IMR-90 (cell line): ENCODE measurements around the gene ALDH18A1. TPM values are rescaled to one million over a fixed set of nuclear protein-coding genes. Genes with fewer than 3 reads are reported as not detected.

ENCODE experiments used
- ATAC-seq: fragments of 200-7000 bp; cut with Tn5 transposase; 2 replicates; pipeline ENCODE4 v1.9.1; 2020; ENCODE audit warnings: low read depth, mild to moderate bottlenecking, moderate library complexity
- BruUV-seq: library from RNA; stranded (reverse); fragments of 400-500 nt; replicated peaks from 2 replicates; lab custom pipeline; 2021; lab: Mats Ljungman, UMichigan
- CTCF ChIA-PET: fragments of 300-600 bp; formaldehyde crosslinking; extraction: SDS; loops from one replicate; lab custom pipeline; 2021; ENCODE audit warnings: antibody characterized with exemption; lab: Yijun Ruan, JAX
- POLR2A ChIA-PET: fragments of 300-600 bp; sonication (Branson Sonifier 250); formaldehyde crosslinking; loops from one replicate; lab custom pipeline; 2022; ENCODE audit warnings: antibody characterized with exemption; ENCODE audit not compliant: unreplicated experiment; lab: Charles Lee
- DNase-seq: peaks from one replicate; pipeline ENCODE4 v3.0.0; 2013
- H2AFZ ChIP-seq: replicated peaks from 2 replicates; pipeline ENCODE3; 2013; ENCODE audit warnings: low read length, mild to moderate bottlenecking; ENCODE audit not compliant: poor library complexity
- H2AK5ac ChIP-seq: 2 replicates; pipeline ENCODE4 v1.6.1; 2013; ENCODE audit warnings: low read depth, low read length, inconsistent platforms
- H2AK9ac ChIP-seq: replicated peaks from 2 replicates; pipeline ENCODE3; 2013; ENCODE audit warnings: mild to moderate bottlenecking, low read depth, low read length, moderate library complexity; ENCODE audit not compliant: poor library complexity
- H2BK120ac ChIP-seq: 2 replicates; pipeline ENCODE4 v1.6.1; 2013; ENCODE audit warnings: low read depth, low read length, inconsistent platforms
- H2BK15ac ChIP-seq: 3 replicates; pipeline ENCODE4 v1.6.1; 2013; ENCODE audit warnings: low read depth, low read length, inconsistent platforms
- H2BK20ac ChIP-seq: 2 replicates; pipeline ENCODE4 v1.6.1; 2013; ENCODE audit warnings: low read depth, mild to moderate bottlenecking, inconsistent platforms, low read length, moderate library complexity
- H2BK5ac ChIP-seq: 2 replicates; pipeline ENCODE4 v1.6.1; 2013; ENCODE audit warnings: mild to moderate bottlenecking, low read depth, low read length, inconsistent platforms; ENCODE audit not compliant: poor library complexity, severe bottlenecking
- H3K14ac ChIP-seq: replicated peaks from 2 replicates; pipeline ENCODE4 v1.6.1; 2013; ENCODE audit warnings: low read depth, low read length, inconsistent platforms
- H3K18ac ChIP-seq: 2 replicates; pipeline ENCODE4 v1.6.1; 2013; ENCODE audit warnings: low read depth, low read length, control low read depth
- H3K23ac ChIP-seq: 2 replicates; pipeline ENCODE4 v1.6.1; 2013; ENCODE audit warnings: low read depth, low read length, inconsistent platforms
- H3K27ac ChIP-seq: 2 replicates; pipeline ENCODE4 v1.5.1; 2013; ENCODE audit warnings: mild to moderate bottlenecking, control low read depth, low read length; ENCODE audit not compliant: insufficient read depth
- H3K27me3 ChIP-seq: 2 replicates; pipeline ENCODE4 v1.6.1; 2013; ENCODE audit warnings: low read length; ENCODE audit not compliant: control insufficient read depth, insufficient read depth
- H3K36me3 ChIP-seq: 2 replicates; pipeline ENCODE4 v1.6.1; 2013; ENCODE audit warnings: low read length, mixed read lengths; ENCODE audit not compliant: control insufficient read depth, insufficient read depth
- H3K4ac ChIP-seq: 2 replicates; pipeline ENCODE4 v1.6.1; 2013; ENCODE audit warnings: low read depth, low read length, inconsistent platforms
- H3K4me1 ChIP-seq: 2 replicates; pipeline ENCODE4 v1.6.1; 2013; ENCODE audit warnings: low read length, mixed read lengths; ENCODE audit not compliant: control insufficient read depth, insufficient read depth
- H3K4me2 ChIP-seq: 2 replicates; pipeline ENCODE4 v1.6.1; 2013; ENCODE audit warnings: low read depth, mild to moderate bottlenecking, control low read depth, low read length, moderate library complexity
- H3K4me3 ChIP-seq: 2 replicates; pipeline ENCODE4 v1.5.1; 2013; ENCODE audit warnings: low read depth, mild to moderate bottlenecking, control low read depth, low read length, moderate library complexity; ENCODE audit not compliant: insufficient read depth
- H3K56ac ChIP-seq: 2 replicates; pipeline ENCODE4 v1.6.1; 2013; ENCODE audit warnings: low read length, inconsistent platforms; ENCODE audit not compliant: insufficient read depth; ENCODE audit errors: extremely low read depth
- H3K79me1 ChIP-seq, 2 experiments: 2 replicates each; pipeline ENCODE4 v1.6.1; 2013; ENCODE audit warnings: low read length in 2 of 2, inconsistent platforms in 1 of 2, low read depth in 1 of 2
- H3K9ac ChIP-seq: 2 replicates; pipeline ENCODE4 v1.6.1; 2013; ENCODE audit warnings: low read depth, low read length, control low read depth
- H3K9me1 ChIP-seq: 2 replicates; pipeline ENCODE4 v1.6.1; 2013; ENCODE audit warnings: low read length, inconsistent platforms; ENCODE audit not compliant: insufficient read depth
- H3K9me3 ChIP-seq: 2 replicates; pipeline ENCODE4 v1.6.1; 2013; ENCODE audit warnings: low read length; ENCODE audit not compliant: control insufficient read depth, insufficient read depth
- H4K20me1 ChIP-seq: 2 replicates; pipeline ENCODE4 v1.6.1; 2013; ENCODE audit warnings: low read length, inconsistent platforms; ENCODE audit not compliant: insufficient read depth
- H4K5ac ChIP-seq: 2 replicates; pipeline ENCODE4 v1.6.1; 2013; ENCODE audit warnings: mild to moderate bottlenecking, low read depth, low read length, control low read depth
- H4K8ac ChIP-seq, 2 experiments: 2 replicates each; pipeline ENCODE4 v1.6.1; 2013; ENCODE audit warnings: low read depth in 2 of 2, low read length in 2 of 2, control low read depth in 1 of 2, inconsistent platforms in 1 of 2
- H4K91ac ChIP-seq: 2 replicates; pipeline ENCODE4 v1.6.1; 2013; ENCODE audit warnings: low read depth, low read length, inconsistent platforms; ENCODE audit not compliant: insufficient read depth
- BHLHE40 ChIP-seq: fragments of 150-350 bp; IDR thresholded peaks from 2 replicates; pipeline ENCODE4 v1.6.1; 2016; ENCODE audit warnings: mild to moderate bottlenecking, low read depth, low read length
- CEBPB ChIP-seq: IDR thresholded peaks from 2 replicates; pipeline ENCODE4 v1.6.1; 2012; ENCODE audit warnings: low read depth, low read length, improper control_type of control experiment
- CHD1 ChIP-seq: IDR thresholded peaks from 2 replicates; pipeline ENCODE4 v1.6.1; 2012; ENCODE audit warnings: low read depth, low read length, improper control_type of control experiment
- ELK1 ChIP-seq: fragments of 150-350 bp; IDR thresholded peaks from 2 replicates; pipeline ENCODE4 v1.6.1; 2016; ENCODE audit warnings: low read depth, mild to moderate bottlenecking, low read length, moderate library complexity, borderline replicate concordance
- FOS ChIP-seq: fragments of 150-350 bp; IDR thresholded peaks from 2 replicates; pipeline ENCODE4 v1.6.1; 2016; ENCODE audit warnings: low read depth, low read length
- MAZ ChIP-seq: IDR thresholded peaks from 2 replicates; pipeline ENCODE4 v1.6.1; 2012; ENCODE audit warnings: low read depth, mild to moderate bottlenecking, low read length, improper control_type of control experiment, moderate library complexity, borderline replicate concordance
- MXI1 ChIP-seq: IDR thresholded peaks from 2 replicates; pipeline ENCODE4 v1.6.1; 2012; ENCODE audit warnings: low read depth, mild to moderate bottlenecking, low read length, moderate library complexity, borderline replicate concordance
- NFE2L2 ChIP-seq: fragments of 150-350 bp; IDR thresholded peaks from 2 replicates; pipeline ENCODE4 v1.6.1; 2016; ENCODE audit warnings: low read depth, mild to moderate bottlenecking, low read length
- RFX5 ChIP-seq: IDR thresholded peaks from 2 replicates; pipeline ENCODE4 v1.8.0; 2012; ENCODE audit warnings: low read depth, mild to moderate bottlenecking, low read length, moderate library complexity
- SMC3 ChIP-seq: fragments of 150-350 bp; IDR thresholded peaks from 2 replicates; pipeline ENCODE4 v1.6.1; 2016; ENCODE audit warnings: low read depth, mild to moderate bottlenecking, antibody characterized with exemption, low read length, moderate library complexity
- USF2 ChIP-seq: fragments of 150-350 bp; IDR thresholded peaks from 2 replicates; pipeline ENCODE4 v1.6.1; 2017; ENCODE audit warnings: mild to moderate bottlenecking, antibody characterized with exemption, low read length, low read depth
- WGBS, 2 experiments: methylation state at CpG; one replicate each; pipeline versions ENCODE4 v1.1.5 to v1.1.7; 2013; ENCODE audit warnings: missing lambda C conversion rate in 2 of 2; ENCODE audit not compliant: insufficient read length in 1 of 2; ENCODE audit errors: extremely low coverage in 2 of 2; 5-methylcytosine and 5-hydroxymethylcytosine counted together
- dilution Hi-C: fragments of 300-500 bp; cut with HindIII; formaldehyde crosslinking; loops from one replicate; pipeline ENCODE4 v1.14.3; 2018; ENCODE audit warnings: low sequenced_read_pairs; ENCODE audit not compliant: unreplicated experiment
- in situ Hi-C: fragments of 300-500 bp; cut with MboI; formaldehyde crosslinking; loops from 3 replicates; pipeline ENCODE4 v1.14.3; 2019; ENCODE audit warnings: low sequenced_read_pairs, inconsistent platforms, mixed read lengths
- intact Hi-C: fragments of 100-400 bp; cut with micrococcal nuclease; formaldehyde crosslinking; loops from 2 replicates; pipeline ENCODE4 v1.10.0; 2022
- polyA plus RNA-seq, 3 experiments: library from polyadenylated mRNA; depleted of rRNA; stranded (reverse); fragments of >200 nt; gene quantifications; 2 replicates each; pipeline ENCODE4 v1.2.3, GENCODE V29; 2012; ENCODE audit warnings: low replicate concordance in 1 of 3
- total RNA-seq: library from RNA; depleted of rRNA; stranded (reverse); fragments of >200 nt; gene quantifications from 2 replicates; pipeline ENCODE4 v1.2.3, GENCODE V29; 2012

ALDH18A1 gene
- total and polyA plus RNA-seq, 2 of the 4 experiments (the other 2 are of a cell fraction), result 93.4 to 232 TPM

GRCh38 chr10:95588025-95588424, 68.5 kb downstream of the ALDH18A1 start:
- DNase-seq, result no peak
- no peaks in the 10 kb centered on the region for H3K79me1 ChIP-seq
- BruUV-seq, result no TSS peak

More at GRCh38 chr10:95588025-95588424, 68.5 kb downstream of the ALDH18A1 start:
- no peak overlapping the region for H2AFZ ChIP-seq
- H3K9ac ChIP-seq, result no peak overlapping the region
- H2BK15ac ChIP-seq, result no peak overlapping the region
- no peak overlapping the region for H3K14ac ChIP-seq
- H3K4ac ChIP-seq, result no peak overlapping the region
- H3K4me3 ChIP-seq, result no peak overlapping the region
- H3K56ac ChIP-seq, result no peak overlapping the region
- no peak for ATAC-seq
- no peak overlapping the region for H2AK9ac ChIP-seq
- H2BK20ac ChIP-seq, result no peak overlapping the region
- no peaks in the 10 kb centered on the region for H4K20me1 ChIP-seq
- no peak overlapping the region for H3K4me2 ChIP-seq
- H3K9me1 ChIP-seq, result no peaks in the 10 kb centered on the region
- WGBS, 2 experiments, result 33% methylated on average over 1 of the region's 1 CpG; no CpG with 5 or more reads in 1 of the 2 experiments
- H4K5ac ChIP-seq, result no peak overlapping the region
- ChIA-PET POLR2A (no interaction called here), CTCF (no interaction called here)
- TF ChIP-seq MAZ (no peak), SMC3 (no peak), USF2 (no peak), BHLHE40 (no peak), CEBPB (no peak), FOS (no peak), ELK1 (no peak), CHD1 (no peak), NFE2L2 (no peak), RFX5 (no peak), MXI1 (no peak)
- no peaks in the 10 kb centered on the region for H3K4me1 ChIP-seq
- H3K23ac ChIP-seq, result no peak overlapping the region
- in situ Hi-C loops (no loop called here), dilution Hi-C loops (no loop called here), intact Hi-C loops (no loop called here)
- no peak overlapping the region for H2BK5ac ChIP-seq
- no peak overlapping the region for H4K91ac ChIP-seq
- no peak overlapping the region for H4K8ac ChIP-seq
- H3K36me3 ChIP-seq, result no peaks in the 10 kb centered on the region
- no peak overlapping the region for H3K18ac ChIP-seq
- H3K27me3 ChIP-seq, result peaks cover 9% of the 10 kb centered on the region
- no peak overlapping the region for H3K27ac ChIP-seq
- H3K9me3 ChIP-seq, result no peaks in the 10 kb centered on the region
- no peak overlapping the region for H2BK120ac ChIP-seq
- no peak overlapping the region for H2AK5ac ChIP-seq
